HG03378 (cell line): Measurements from ENCODE around the gene RNASEH2B.
A peak's percentile ranks its signal among the peaks of the same experiment; 100 is the strongest.

Experiments
- ATAC-seq: cut with Tn5 transposase; IDR thresholded peaks from one replicate; pipeline ENCODE4 v1.9.1; 2021; ENCODE audit warnings: mild to moderate bottlenecking, moderate library complexity; ENCODE audit not compliant: unreplicated experiment

Gene RNASEH2B

GRCh38 chr13:50991579-50992521, 82.3 kb downstream of the RNASEH2B start:
- ATAC-seq, result peak; percentile 69

GRCh38 chr13:50993371-50993770, 83.8 kb downstream of the RNASEH2B start:
- ATAC-seq, result no peak

GRCh38 chr13:50993934-50994333, 84.3 kb downstream of the RNASEH2B start:
- ATAC-seq, result no peak

- no peak for ATAC-seq
Observed at GRCh38 chr13:50994651-50995050, 85.1 kb downstream of the RNASEH2B start.

GRCh38 chr13:50995854-50996253, 86.3 kb downstream of the RNASEH2B start:
- no peak for ATAC-seq

GRCh38 chr13:50998326-50998725, 88.7 kb downstream of the RNASEH2B start:
- ATAC-seq, result no peak

- ATAC-seq, result no peak
Observed at GRCh38 chr13:50999641-51000040, 90.0 kb downstream of the RNASEH2B start.

GRCh38 chr13:51000061-51000460, 90.5 kb downstream of the RNASEH2B start:
- ATAC-seq, result no peak

- ATAC-seq, result no peak
Observed at GRCh38 chr13:51000571-51001260, 91.1 kb downstream of the RNASEH2B start.

GRCh38 chr13:51001335-51001734, 91.7 kb downstream of the RNASEH2B start:
- ATAC-seq, result no peak

- no peak for ATAC-seq
Observed at GRCh38 chr13:51002736-51003135, 93.1 kb downstream of the RNASEH2B start.

GRCh38 chr13:51003642-51004041, 94.1 kb downstream of the RNASEH2B start:
- no peak for ATAC-seq

- no peak for ATAC-seq
Observed at GRCh38 chr13:51004111-51004865, 94.7 kb downstream of the RNASEH2B start.

- ATAC-seq, result no peak
Observed at GRCh38 chr13:51004918-51005460, 95.4 kb downstream of the RNASEH2B start.

- no peak for ATAC-seq
Observed at GRCh38 chr13:51005566-51005965, 96.0 kb downstream of the RNASEH2B start.
